Astrocyte (in vitro differentiated cells and primary cell): ENCODE data around the gene EEF2. TPM values are rescaled to one million over a fixed set of nuclear protein-coding genes. Genes with fewer than 3 reads are reported as not detected.
A peak's percentile ranks its signal among the peaks of the same experiment; 100 is the strongest.

Experiments used
- DNase-seq: peaks from one replicate; pipeline ENCODE4 v3.0.0-alpha.2; 2010; ENCODE audit warnings: low read depth
- FAIRE-seq: peaks from 2 replicates; lab custom pipeline; 2011; peaks lifted over from hg19 to GRCh38; lab: Jason Lieb, UNC
- H2AFZ ChIP-seq: 2 replicates; pipeline ENCODE4 v1.6.0; 2012; ENCODE audit warnings: low read depth, low read length, inconsistent platforms
- H3K27ac ChIP-seq: 2 replicates; pipeline ENCODE4 v1.5.1; 2011; ENCODE audit warnings: low read depth, low read length, inconsistent platforms
- H3K27me3 ChIP-seq: 2 replicates; pipeline ENCODE4 v1.6.0; 2011; ENCODE audit warnings: low read length, inconsistent platforms; ENCODE audit not compliant: insufficient read depth
- H3K36me3 ChIP-seq: 2 replicates; pipeline ENCODE4 v1.5.1; 2011; ENCODE audit warnings: low read length, inconsistent platforms; ENCODE audit not compliant: insufficient read depth
- H3K4me1 ChIP-seq: 2 replicates; pipeline ENCODE4 v1.5.1; 2011; ENCODE audit warnings: low read length, inconsistent platforms; ENCODE audit not compliant: insufficient read depth
- H3K4me2 ChIP-seq: 2 replicates; pipeline ENCODE4 v1.6.0; 2012; ENCODE audit warnings: low read length, inconsistent platforms
- H3K4me3 ChIP-seq: 2 replicates; pipeline ENCODE4 v1.5.1; 2011; ENCODE audit warnings: low read depth, mild to moderate bottlenecking, low read length, inconsistent platforms; ENCODE audit not compliant: insufficient read depth
- H3K79me2 ChIP-seq: 2 replicates; pipeline ENCODE4 v1.6.0; 2012; ENCODE audit warnings: mild to moderate bottlenecking, low read length, inconsistent platforms; ENCODE audit not compliant: insufficient read depth
- H3K9ac ChIP-seq: 2 replicates; pipeline ENCODE4 v1.6.0; 2012; ENCODE audit warnings: mild to moderate bottlenecking, low read length, inconsistent platforms
- H3K9me3 ChIP-seq: 2 replicates; pipeline ENCODE4 v1.5.1; 2012; ENCODE audit warnings: low read depth, mild to moderate bottlenecking, low read length, inconsistent platforms; ENCODE audit not compliant: insufficient read depth
- H4K20me1 ChIP-seq: 2 replicates; pipeline ENCODE4 v1.6.0; 2012; ENCODE audit warnings: low read length, inconsistent platforms; ENCODE audit not compliant: insufficient read depth
- H3K27ac Mint-ChIP-seq: one replicate; pipeline ENCODE4 v1.8.0; 2021; ENCODE audit warnings: mild to moderate bottlenecking, mixed read lengths; ENCODE audit not compliant: unreplicated experiment
- H3K27me3 Mint-ChIP-seq: one replicate; pipeline ENCODE4 v1.8.0; 2021; ENCODE audit warnings: low read depth, mixed read lengths; ENCODE audit not compliant: unreplicated experiment
- H3K36me3 Mint-ChIP-seq: one replicate; pipeline ENCODE4 v1.8.0; 2021; ENCODE audit warnings: low read depth, mixed read lengths; ENCODE audit not compliant: unreplicated experiment
- H3K4me1 Mint-ChIP-seq: one replicate; pipeline ENCODE4 v1.8.0; 2021; ENCODE audit warnings: low read depth, mixed read lengths; ENCODE audit not compliant: unreplicated experiment
- H3K4me3 Mint-ChIP-seq: one replicate; pipeline ENCODE4 v1.8.0; 2021; ENCODE audit warnings: mild to moderate bottlenecking, moderate library complexity, mixed read lengths; ENCODE audit not compliant: unreplicated experiment
- H3K9me3 Mint-ChIP-seq: one replicate; pipeline ENCODE4 v1.8.0; 2021; ENCODE audit warnings: mild to moderate bottlenecking, mixed read lengths; ENCODE audit not compliant: unreplicated experiment
- EZH2 ChIP-seq: IDR thresholded peaks from 2 replicates; pipeline ENCODE4 v1.6.1; 2012; ENCODE audit warnings: mild to moderate bottlenecking, low read length, inconsistent platforms; ENCODE audit not compliant: insufficient read depth
- total RNA-seq: library from RNA; stranded (reverse); gene quantifications from 2 replicates; pipeline ENCODE4 v1.2.1, GENCODE V29; 2021
- TF ChIP-seq, protein P1 (sequence below): IDR thresholded peaks from 2 replicates; pipeline ENCODE4 v1.5.1; 2011; ENCODE audit warnings: low read depth, mild to moderate bottlenecking, inconsistent platforms, low read length, moderate library complexity; ENCODE audit not compliant: insufficient read depth

EEF2 gene
- total RNA-seq, 1 donor from 2014 or later, result 2,739 TPM

DNA sequence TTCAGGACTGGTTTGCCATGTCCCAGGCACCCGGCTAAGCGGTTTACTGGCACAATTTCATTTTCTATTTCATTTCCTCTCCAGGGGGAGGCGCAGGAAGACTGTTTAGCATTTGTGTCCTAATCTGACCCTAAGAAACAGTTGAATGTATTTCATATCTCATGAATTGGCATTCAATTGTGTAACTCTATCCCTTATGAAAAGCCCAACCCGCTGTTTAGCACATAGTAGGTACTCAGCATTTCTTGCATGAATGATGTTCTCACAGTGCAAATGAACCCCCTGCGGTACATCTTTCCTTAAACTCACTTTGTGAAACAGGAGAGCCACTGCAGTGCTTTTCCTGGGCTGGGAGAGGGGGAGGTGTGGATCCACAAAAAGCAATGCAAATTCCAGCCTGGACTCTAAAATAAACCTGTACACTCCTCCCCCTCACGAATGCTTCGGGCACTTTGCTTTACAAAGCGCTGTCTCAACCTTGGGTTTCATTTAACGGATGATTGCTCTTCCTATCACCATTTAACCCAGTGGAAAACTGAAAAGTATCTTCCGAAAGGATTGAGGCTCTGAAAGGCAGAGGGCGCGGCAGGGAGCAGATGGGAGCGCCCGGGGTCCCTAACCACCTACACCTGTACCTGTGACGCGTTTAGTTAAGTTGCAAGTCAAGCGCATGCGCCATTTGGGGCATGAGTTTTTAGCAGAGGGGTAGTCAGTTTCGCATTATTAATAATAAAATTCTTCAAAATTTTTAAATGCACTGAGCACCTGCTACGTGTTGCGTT lies 1.2 kb upstream of the EEF2 start:
- Histone ChIP-seq H3K4me2 (peak overlapping the region; percentile 80), H3K4me1 (peaks cover 40% of the 10 kb centered on the region), H3K79me2 (peaks cover 39% of the 10 kb centered on the region), H3K9ac (no peak overlapping the region), H3K4me3 (peak overlapping the region; percentile 99), H3K27me3 (no peaks in the 10 kb centered on the region), H3K9me3 (no peaks in the 10 kb centered on the region), H2AFZ (peak overlapping the region; percentile 7), H3K27ac (no peak overlapping the region), H3K36me3 (peaks cover 24% of the 10 kb centered on the region), H4K20me1 (peaks cover 36% of the 10 kb centered on the region)
- Mint-ChIP-seq H3K4me3 (peak overlapping the region; percentile 99), H3K27me3 (no peaks in the 10 kb centered on the region), H3K36me3 (peaks cover 21% of the 10 kb centered on the region), H3K9me3 (peaks cover 3% of the 10 kb centered on the region), H3K4me1 (peaks cover 33% of the 10 kb centered on the region), H3K27ac (peak overlapping the region; percentile 72)
- FAIRE-seq (no peak), DNase-seq (peak; percentile 52)
- TF ChIP-seq EZH2, result no peak
- TF ChIP-seq, protein P1, sequence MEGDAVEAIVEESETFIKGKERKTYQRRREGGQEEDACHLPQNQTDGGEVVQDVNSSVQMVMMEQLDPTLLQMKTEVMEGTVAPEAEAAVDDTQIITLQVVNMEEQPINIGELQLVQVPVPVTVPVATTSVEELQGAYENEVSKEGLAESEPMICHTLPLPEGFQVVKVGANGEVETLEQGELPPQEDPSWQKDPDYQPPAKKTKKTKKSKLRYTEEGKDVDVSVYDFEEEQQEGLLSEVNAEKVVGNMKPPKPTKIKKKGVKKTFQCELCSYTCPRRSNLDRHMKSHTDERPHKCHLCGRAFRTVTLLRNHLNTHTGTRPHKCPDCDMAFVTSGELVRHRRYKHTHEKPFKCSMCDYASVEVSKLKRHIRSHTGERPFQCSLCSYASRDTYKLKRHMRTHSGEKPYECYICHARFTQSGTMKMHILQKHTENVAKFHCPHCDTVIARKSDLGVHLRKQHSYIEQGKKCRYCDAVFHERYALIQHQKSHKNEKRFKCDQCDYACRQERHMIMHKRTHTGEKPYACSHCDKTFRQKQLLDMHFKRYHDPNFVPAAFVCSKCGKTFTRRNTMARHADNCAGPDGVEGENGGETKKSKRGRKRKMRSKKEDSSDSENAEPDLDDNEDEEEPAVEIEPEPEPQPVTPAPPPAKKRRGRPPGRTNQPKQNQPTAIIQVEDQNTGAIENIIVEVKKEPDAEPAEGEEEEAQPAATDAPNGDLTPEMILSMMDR, result peak; percentile 51

DNA sequence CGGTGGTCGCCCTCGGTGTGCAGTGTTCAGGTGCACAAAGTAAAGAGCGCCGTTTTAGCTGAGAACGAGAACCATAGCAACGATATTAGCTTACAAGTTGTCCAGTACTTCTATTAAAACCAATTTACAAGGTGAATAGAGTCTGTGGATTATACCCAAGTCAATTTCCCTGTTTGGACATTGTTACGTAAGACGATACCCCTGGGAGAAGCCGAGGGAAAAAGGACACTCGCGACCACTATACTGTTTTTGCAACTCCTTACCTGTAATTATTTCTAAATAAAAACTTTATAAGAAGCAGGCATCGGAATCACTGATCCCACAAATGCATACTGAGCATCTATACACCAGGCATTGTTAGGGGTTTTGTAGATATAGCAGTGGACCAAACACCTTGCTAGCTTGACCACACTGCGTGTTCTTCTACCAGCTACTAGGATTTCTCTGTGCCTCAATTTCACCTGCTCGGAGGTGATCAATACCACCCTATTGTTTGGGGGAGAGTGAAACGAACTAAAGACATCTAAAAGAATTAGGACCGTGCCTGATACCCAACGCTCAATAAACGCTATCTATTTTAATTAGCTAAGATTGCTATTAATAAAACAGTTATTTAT lies 488 bp upstream of the EEF2 start:
- peaks cover 38% of the 10 kb centered on the region for H3K4me1 Mint-ChIP-seq
- peaks cover 23% of the 10 kb centered on the region for H3K36me3 Mint-ChIP-seq
- DNase-seq (no peak), FAIRE-seq (no peak)
- H3K4me1 ChIP-seq, result peaks cover 40% of the 10 kb centered on the region
- peaks cover 31% of the 10 kb centered on the region for H3K36me3 ChIP-seq
- no peaks in the 10 kb centered on the region for H3K27me3 Mint-ChIP-seq
- peaks cover 3% of the 10 kb centered on the region for H3K9me3 Mint-ChIP-seq
- peaks cover 43% of the 10 kb centered on the region for H4K20me1 ChIP-seq
- H3K9ac ChIP-seq, result peak overlapping the region; percentile 29
- H3K4me3 ChIP-seq, result peak overlapping the region; percentile 99
- peak overlapping the region; percentile 99 for H3K4me3 Mint-ChIP-seq
- H3K27ac Mint-ChIP-seq, result peak overlapping the region; percentile 72
- H2AFZ ChIP-seq, result peak overlapping the region; percentile 61
- TF ChIP-seq EZH2, result no peak
- TF ChIP-seq, protein P1, result no peak
- peaks cover 46% of the 10 kb centered on the region for H3K79me2 ChIP-seq
- no peaks in the 10 kb centered on the region for H3K27me3 ChIP-seq
- peak overlapping the region; percentile 80 for H3K4me2 ChIP-seq
- H3K27ac ChIP-seq, result no peak overlapping the region
- no peaks in the 10 kb centered on the region for H3K9me3 ChIP-seq
